Activated naive CD8-positive, alpha-beta T cell (primary cell): ENCODE data around the gene MPC1.

Experiments used
- H3K27ac Mint-ChIP-seq: one replicate; pipeline ENCODE4 v1.8.0; 2021; ENCODE audit warnings: mixed read lengths
- H3K27me3 Mint-ChIP-seq: one replicate; pipeline ENCODE4 v1.8.0; 2021; ENCODE audit warnings: mixed read lengths
- H3K36me3 Mint-ChIP-seq: one replicate; pipeline ENCODE4 v1.8.0; 2021; ENCODE audit warnings: mixed read lengths
- H3K4me1 Mint-ChIP-seq: one replicate; pipeline ENCODE4 v1.8.0; 2021; ENCODE audit warnings: low read depth, mixed read lengths
- H3K4me3 Mint-ChIP-seq: one replicate; pipeline ENCODE4 v1.8.0; 2021; ENCODE audit warnings: mild to moderate bottlenecking, mixed read lengths
- H3K9me3 Mint-ChIP-seq: one replicate; pipeline ENCODE4 v1.8.0; 2021; ENCODE audit warnings: low read depth, mixed read lengths

The MPC1 gene

DNA sequence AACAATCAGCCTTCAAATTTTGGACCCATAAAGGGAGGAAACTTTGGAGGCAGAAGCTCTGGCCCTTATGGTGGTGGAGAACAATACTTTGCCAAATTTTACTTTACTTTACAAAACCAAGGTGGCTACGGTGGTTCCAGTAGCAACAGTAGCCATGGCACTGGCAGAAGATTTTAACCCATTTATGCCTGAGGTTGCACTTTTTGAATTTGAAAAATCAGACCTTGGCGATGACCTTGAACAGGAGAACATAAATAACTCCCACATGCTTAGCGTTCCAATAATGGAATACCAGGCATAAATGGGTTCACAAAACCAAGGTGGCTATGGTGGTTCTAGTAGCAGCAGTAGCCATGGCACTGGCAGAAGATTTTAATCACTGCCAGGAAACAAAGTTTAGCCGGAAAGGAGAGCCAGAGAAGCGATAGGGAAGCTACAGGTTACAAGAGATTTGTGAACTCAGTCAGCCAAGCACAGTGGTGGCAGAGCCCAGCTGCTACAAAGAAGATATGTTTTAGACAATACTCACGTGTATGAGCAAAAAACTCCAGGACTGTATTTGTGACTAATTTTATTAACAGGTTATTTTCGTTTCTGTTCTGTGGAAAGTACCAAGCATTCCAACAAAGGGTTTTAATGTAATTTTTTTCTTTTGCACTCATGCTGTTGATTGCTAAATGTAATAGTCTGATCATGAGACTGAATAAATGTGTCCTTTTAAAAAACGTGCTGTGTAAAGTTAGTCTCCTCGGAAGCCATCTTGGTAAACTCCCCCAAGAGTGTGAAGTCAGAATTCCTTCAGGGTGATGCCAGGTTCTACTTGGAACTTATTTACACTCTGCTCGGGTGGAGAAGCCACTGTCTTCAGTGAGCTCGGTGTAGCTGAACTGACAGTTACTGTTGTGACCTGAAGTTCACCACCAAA lies 47.1 kb downstream of the MPC1 start:
- Mint-ChIP-seq H3K27ac (no peak overlapping the region), H3K36me3 (peaks cover 26% of the 10 kb centered on the region), H3K4me1 (peaks cover 39% of the 10 kb centered on the region), H3K9me3 (no peaks in the 10 kb centered on the region), H3K27me3 (no peaks in the 10 kb centered on the region), H3K4me3 (no peak overlapping the region)

DNA sequence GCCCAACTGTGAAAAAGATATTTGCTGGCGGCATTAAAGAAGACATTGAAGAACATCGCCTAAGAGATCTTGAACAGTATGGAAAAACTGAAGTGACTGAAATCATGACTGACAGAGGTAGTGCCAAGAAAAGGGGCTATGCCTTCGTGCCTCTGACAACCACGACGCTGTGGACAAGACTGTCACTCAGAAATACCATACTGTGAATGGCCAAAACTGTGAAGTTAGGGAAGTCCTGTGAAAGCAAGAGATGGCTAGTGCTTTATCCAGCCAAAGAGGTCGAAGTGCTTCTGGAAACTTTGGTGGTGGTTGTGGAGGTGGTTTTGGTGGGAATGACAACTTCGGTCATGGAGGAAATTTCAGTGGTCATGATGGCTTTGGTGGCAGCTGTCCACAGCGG lies 47.9 kb downstream of the MPC1 start:
- H3K4me1 Mint-ChIP-seq = peaks cover 39% of the 10 kb centered on the region
- no peaks in the 10 kb centered on the region for H3K9me3 Mint-ChIP-seq
- H3K4me3 Mint-ChIP-seq = peak overlapping the region; percentile 42
- no peaks in the 10 kb centered on the region for H3K27me3 Mint-ChIP-seq
- no peak overlapping the region for H3K27ac Mint-ChIP-seq
- H3K36me3 Mint-ChIP-seq = peaks cover 26% of the 10 kb centered on the region

DNA sequence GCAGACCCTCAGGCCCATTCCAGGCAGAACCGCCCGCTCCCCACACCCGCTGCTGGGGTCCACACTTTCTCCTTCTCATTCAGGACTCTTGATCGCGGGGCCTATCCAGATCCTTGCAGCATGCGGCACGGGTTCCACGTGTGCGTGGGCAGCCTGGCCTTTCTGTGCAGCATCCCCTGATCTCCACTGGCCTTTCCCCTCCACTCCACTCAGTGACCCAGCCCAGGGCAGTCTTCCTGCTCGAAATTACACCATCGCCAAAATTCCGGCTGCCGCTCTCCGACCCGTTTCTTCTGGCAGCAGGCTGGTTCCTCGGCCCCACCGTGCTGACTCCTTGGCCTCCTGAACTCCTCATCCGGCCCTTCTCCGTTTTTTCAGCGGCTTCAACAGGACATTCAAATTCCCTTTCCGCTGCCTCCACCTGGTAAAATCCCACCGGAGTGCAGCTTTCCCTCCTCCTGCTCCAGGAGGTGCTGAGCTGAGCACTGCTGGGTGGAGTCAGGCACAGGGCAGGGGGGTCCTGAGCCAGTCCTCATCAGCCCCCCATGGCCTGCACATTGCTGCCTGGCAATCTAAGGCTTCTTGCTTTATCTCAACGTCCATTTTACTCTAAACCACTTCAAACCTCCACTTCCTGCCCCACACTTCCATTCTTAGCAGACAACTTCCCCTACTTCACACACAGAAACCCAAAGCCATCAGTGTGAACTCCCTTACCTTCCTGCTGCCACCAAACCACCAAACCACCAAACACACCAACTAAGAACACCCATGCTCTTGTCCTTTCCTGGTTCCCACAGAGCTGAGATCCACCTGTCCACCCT lies 49.4 kb downstream of the MPC1 start:
- Mint-ChIP-seq H3K9me3 (no peaks in the 10 kb centered on the region), H3K27ac (peak overlapping the region; percentile 0), H3K4me3 (peak overlapping the region; percentile 44), H3K27me3 (no peaks in the 10 kb centered on the region), H3K4me1 (peaks cover 39% of the 10 kb centered on the region), H3K36me3 (peaks cover 26% of the 10 kb centered on the region)

DNA sequence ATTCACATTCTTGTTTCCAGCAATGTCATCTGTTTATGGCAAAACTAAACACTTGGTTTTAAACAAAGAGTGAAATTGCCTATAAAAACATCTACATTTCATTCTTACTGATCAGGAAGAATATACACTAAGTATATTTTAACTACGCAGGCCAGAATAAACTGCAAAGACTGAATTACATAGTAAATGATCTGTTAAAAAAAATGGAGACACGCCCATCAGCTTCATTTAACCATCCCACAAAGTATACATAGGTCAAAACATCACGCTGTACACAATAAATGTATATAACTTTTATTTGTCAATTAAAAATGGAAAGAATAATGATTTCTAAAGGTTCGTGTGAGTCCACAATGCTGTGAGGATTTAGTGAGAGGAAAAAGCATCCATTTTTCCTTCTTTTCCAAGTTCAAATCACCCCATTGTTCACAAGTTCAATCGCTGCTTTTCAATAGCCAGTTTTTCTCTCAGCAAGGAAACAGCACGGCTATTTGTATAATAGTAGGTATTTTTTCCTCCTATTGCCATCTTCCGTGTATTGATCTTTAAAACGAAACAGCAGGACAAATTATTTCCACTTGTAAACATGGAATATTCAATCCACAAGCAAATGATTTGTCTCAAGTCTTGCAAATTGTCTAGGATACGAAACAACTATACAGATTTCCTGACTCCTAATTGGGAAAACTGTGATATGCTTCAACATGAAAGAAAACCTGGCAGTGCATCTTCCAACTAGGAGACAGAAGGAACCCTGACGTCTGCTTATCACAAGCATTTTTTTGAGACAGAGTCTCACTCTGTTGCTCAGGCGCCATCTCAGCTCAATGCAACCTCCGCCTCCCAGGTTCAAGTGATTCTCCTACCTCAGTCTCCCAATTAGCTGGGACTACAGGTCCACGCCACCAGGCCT lies 51.0 kb downstream of the MPC1 start:
- H3K27ac Mint-ChIP-seq = no peak overlapping the region
- no peaks in the 10 kb centered on the region for H3K9me3 Mint-ChIP-seq

DNA sequence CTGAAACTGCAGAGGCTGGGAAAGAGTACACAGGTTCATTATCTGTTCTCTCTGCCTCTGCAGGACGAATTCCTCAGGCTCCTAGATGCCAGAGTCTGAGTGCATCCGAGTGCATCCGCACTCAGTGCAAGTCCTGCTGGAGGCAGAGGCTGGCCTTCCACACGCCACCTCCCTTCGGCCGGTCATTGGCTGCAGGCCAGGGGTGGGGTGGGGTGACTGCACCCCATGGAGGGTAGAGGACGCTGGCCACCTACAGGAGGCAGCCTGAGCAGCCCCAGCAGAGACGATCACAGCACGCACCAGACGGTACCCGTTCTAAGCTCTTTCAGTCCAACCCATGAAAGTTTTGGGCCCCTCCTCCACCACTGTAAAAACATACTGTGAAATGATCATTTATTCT lies 52.1 kb downstream of the MPC1 start:
- Mint-ChIP-seq H3K4me3 (no peak overlapping the region), H3K9me3 (no peaks in the 10 kb centered on the region), H3K27ac (no peak overlapping the region), H3K27me3 (no peaks in the 10 kb centered on the region), H3K4me1 (peaks cover 39% of the 10 kb centered on the region), H3K36me3 (peaks cover 22% of the 10 kb centered on the region)

More for the DNA sequence above, 51.0 kb downstream of the MPC1 start:
- no peak overlapping the region for H3K4me3 Mint-ChIP-seq
- peaks cover 39% of the 10 kb centered on the region for H3K4me1 Mint-ChIP-seq
- no peaks in the 10 kb centered on the region for H3K27me3 Mint-ChIP-seq
- peaks cover 22% of the 10 kb centered on the region for H3K36me3 Mint-ChIP-seq

DNA sequence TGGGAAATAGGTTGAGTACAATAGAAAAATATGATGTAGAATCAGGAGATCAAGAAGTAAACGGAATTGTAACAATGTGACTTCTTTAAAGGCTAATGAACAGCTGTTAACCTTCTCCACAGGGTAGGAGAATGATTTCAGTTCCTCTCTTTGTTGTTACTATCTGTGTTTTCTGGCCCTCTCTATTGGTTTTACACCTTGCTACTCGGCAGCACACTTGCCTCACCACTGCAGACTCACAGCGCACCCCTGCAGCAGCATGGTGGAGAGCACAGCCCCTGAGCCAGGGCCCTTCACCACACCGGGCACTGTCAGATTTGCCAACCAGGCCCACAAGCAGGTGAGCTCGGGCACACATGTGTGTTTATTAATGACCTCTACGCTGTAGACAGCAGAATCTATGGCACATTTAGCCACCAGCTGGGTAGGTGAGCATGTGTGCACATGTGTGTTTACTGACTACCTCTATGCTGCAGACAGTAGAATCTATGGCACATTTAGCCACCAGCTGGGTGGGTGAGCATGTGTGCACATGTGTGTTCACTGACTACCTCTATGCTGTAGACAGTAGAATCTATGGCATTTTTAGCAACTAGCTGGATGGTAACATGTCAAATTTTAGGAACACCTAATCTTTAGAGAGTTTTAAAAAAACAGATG lies 57.2 kb downstream of the MPC1 start:
- Mint-ChIP-seq H3K4me1 (peaks cover 2% of the 10 kb centered on the region), H3K9me3 (no peaks in the 10 kb centered on the region), H3K36me3 (peaks cover 4% of the 10 kb centered on the region), H3K27me3 (no peaks in the 10 kb centered on the region), H3K4me3 (no peak overlapping the region), H3K27ac (no peak overlapping the region)

DNA sequence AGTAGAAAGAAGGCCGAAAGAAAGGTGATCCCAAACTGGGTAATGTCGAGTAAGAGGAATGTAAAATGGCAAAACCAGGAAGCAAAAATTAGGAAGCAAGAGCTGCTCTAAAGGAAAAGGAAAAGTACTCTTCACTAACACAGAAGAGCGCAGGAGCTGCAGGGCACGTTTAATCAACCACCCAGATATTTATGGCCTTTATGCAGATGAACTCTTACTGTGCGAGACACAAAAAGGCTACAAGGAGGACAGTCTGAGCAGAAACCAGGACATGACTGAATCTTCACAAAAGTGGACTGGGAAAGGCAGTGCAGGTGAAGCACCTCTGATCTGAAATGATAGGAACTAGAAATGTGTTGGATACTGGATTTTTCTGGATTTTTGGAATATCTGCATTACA lies 59.3 kb downstream of the MPC1 start:
- Mint-ChIP-seq H3K9me3 (no peaks in the 10 kb centered on the region), H3K36me3 (peaks cover 4% of the 10 kb centered on the region), H3K4me1 (peaks cover 2% of the 10 kb centered on the region), H3K27ac (no peak overlapping the region), H3K4me3 (no peak overlapping the region), H3K27me3 (no peaks in the 10 kb centered on the region)

DNA sequence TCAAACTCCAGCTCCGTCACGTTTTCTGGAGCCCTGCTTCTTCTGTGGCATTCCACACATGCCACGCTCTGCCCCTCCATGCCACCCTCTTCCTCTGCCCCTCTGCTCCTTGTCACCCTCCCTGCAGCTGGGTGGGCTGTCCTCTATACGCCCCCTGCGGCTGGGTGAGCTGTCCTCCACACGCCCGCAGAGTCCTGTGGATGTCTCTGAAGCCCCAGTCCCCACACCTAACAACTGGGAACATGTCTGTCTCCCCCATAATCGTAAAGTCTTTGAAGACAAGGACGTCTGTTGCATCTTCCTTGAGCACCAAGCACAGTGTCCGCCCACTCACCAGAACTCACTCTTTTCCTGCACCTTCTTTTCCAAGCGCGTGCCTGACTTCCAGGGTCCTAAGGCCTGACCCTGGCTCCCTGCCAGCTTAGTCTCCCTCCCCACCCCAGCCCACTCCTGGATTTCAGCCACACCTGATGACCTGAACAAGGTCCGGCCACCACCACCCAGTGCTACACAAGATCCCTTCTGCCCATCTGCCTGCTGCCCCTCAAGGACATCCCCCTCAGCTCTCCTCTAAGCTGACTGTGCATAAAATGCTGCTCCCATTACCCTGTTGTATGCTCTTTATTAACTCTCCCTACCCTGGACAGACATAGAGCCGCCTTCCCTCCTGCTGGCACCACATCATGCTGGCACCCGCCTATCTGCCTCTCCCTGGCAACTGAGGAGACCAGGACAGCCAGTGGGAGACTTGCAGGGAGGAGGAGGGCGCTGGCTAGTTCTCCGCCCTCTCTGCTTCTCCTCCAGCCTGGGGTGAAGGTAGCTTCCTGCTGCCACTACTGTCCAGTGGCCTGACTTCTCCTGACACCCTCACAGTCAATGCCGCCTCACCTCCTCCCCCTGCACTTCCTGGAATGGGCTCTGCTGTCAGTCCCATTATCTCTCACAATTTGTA lies 63.8 kb downstream of the MPC1 start:
- H3K27me3 Mint-ChIP-seq = no peaks in the 10 kb centered on the region
- H3K4me3 Mint-ChIP-seq = no peak overlapping the region
- no peaks in the 10 kb centered on the region for H3K9me3 Mint-ChIP-seq
- no peaks in the 10 kb centered on the region for H3K36me3 Mint-ChIP-seq
- no peaks in the 10 kb centered on the region for H3K4me1 Mint-ChIP-seq
- no peak overlapping the region for H3K27ac Mint-ChIP-seq

DNA sequence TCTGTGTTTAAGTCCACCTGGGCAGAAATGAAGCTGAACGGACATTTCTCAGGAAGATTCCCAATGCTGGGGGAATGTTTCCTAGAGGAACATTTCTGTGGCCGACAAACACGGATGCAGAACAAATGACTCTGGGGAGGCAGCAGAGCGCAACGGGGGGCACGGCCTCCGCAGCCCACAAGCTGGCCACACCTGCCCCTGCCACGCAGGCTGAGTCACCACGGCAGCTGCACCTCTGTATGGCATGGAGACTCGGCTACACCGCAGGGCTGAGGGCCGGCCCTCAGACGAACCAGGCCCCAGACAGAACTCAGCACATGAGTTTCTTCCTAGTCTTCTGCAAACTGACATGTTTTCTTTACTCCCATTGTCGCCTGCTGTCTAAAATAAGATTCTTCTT lies 64.5 kb downstream of the MPC1 start:
- no peak overlapping the region for H3K4me3 Mint-ChIP-seq
- H3K4me1 Mint-ChIP-seq = no peaks in the 10 kb centered on the region
- H3K27ac Mint-ChIP-seq = no peak overlapping the region
- H3K27me3 Mint-ChIP-seq = no peaks in the 10 kb centered on the region
- H3K36me3 Mint-ChIP-seq = no peaks in the 10 kb centered on the region
- H3K9me3 Mint-ChIP-seq = no peaks in the 10 kb centered on the region

DNA sequence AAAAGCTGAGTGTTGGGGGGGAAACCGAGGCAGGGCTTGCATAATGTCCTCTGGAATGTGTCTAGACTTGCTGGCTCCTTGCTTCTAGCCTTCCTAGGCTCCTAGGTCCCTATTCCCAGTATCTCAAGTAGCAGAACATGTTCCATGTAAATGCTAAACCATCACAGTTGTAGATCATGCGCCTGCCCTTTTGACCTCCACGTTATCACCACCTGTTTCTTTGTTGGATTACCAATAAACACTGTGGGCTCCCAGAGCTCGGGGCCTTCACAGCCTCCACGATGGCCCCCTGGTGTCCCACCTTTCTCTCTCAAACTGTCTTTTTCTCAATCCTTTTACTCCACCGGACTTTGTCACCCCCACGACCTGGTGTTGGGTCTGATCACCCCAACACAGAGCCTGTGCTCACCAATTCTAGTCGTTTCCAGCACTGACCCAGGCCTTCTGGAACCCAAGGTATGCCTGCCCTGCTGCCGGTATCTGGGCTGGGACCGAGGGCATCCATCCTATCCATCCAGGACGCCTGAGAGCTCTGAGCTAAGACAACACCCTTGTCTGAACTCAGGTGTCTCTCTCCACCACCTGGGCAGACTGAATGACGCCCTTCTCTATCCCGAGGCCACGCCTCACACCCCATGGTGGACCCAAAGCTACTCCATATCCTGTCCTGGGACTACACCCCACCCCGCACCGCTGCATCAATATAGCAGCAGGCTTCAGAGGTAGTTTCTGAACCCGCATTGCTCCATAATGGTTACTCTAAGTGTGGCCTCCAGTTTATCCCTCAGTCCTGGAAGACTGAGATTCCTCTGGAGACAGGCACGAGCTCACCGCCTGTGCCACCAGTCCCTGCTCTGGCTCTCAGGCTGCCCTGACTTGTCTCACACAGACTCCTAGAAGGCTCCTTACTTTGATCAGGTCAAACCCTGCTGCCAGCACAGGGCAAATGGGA lies 65.2 kb downstream of the MPC1 start:
- Mint-ChIP-seq H3K4me1 (no peaks in the 10 kb centered on the region), H3K4me3 (no peak overlapping the region), H3K27me3 (no peaks in the 10 kb centered on the region), H3K27ac (no peak overlapping the region), H3K9me3 (no peaks in the 10 kb centered on the region), H3K36me3 (no peaks in the 10 kb centered on the region)

DNA sequence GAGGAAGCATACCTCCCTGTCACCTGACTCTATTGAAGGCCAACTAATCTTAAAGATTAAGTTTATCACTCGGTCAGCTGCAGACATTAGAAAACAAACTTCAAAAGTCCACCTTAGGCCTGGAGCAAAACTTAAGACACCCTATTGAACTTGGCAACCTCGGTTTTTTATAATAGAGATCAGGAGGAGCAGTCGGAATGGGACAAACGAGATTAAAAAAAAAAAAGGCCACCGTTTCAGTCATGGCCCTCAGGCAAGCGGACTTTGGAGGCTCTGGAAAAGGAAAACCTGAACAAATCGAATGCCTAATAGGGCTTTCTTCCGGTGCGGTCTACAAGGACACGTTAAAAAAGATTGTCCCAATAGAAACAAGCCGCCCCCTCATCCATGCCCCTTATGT lies 67.3 kb downstream of the MPC1 start:
- Mint-ChIP-seq H3K36me3 (no peaks in the 10 kb centered on the region), H3K4me3 (no peak overlapping the region), H3K27ac (no peak overlapping the region), H3K9me3 (no peaks in the 10 kb centered on the region), H3K4me1 (no peaks in the 10 kb centered on the region), H3K27me3 (no peaks in the 10 kb centered on the region)
